Left ventricle myocardium inferior (tissue), 1 donor: ENCODE data around the gene ZNF205. TPM values are rescaled to one million over a fixed set of nuclear protein-coding genes. Genes with fewer than 3 reads are reported as not detected.

Source experiments
- DNase-seq: peaks from one replicate; pipeline ENCODE4 v3.0.0-alpha.2; 2020
- H3K27ac ChIP-seq: fragments of 200-600 bp; replicated peaks from 2 replicates; pipeline ENCODE4 v1.8.0; 2021
- H3K27me3 ChIP-seq: fragments of 200-600 bp; 2 replicates; pipeline ENCODE4 v1.8.0; 2021; ENCODE audit warnings: low read depth
- H3K36me3 ChIP-seq: fragments of 200-600 bp; 2 replicates; pipeline ENCODE4 v1.8.0; 2021
- H3K4me1 ChIP-seq: fragments of 200-600 bp; 2 replicates; pipeline ENCODE4 v1.8.0; 2021
- H3K4me3 ChIP-seq: fragments of 200-600 bp; 2 replicates; pipeline ENCODE4 v1.8.0; 2021; ENCODE audit warnings: mild to moderate bottlenecking, moderate library complexity
- H3K9me3 ChIP-seq: fragments of 200-600 bp; replicated peaks from 2 replicates; pipeline ENCODE4 v1.8.0; 2021
- intact Hi-C: fragments of 100-400 bp; cut with micrococcal nuclease; formaldehyde crosslinking; loops from one replicate; pipeline ENCODE4 v1.11.0; 2022
- total RNA-seq: library from RNA; stranded (reverse); fragmentation: NEBNext Ultra II Directional; extraction: Animal tissue kit (Norgen Biotek cat#: 25700); gene quantifications from one replicate; pipeline ENCODE4 v1.2.1, GENCODE V29; 2021
- TF ChIP-seq, protein P1 (sequence below): fragments of 200-600 bp; IDR thresholded peaks from 2 replicates; pipeline ENCODE4 v1.8.0; 2021; ENCODE audit warnings: antibody characterized with exemption, mild to moderate bottlenecking, borderline replicate concordance
- donor health status: DM: no; HTN: yes; CAD: no; lungs with severe emphysema.

ZNF205 gene
- total RNA-seq, 1 donor from 2014 or later: 8.0 TPM

DNA sequence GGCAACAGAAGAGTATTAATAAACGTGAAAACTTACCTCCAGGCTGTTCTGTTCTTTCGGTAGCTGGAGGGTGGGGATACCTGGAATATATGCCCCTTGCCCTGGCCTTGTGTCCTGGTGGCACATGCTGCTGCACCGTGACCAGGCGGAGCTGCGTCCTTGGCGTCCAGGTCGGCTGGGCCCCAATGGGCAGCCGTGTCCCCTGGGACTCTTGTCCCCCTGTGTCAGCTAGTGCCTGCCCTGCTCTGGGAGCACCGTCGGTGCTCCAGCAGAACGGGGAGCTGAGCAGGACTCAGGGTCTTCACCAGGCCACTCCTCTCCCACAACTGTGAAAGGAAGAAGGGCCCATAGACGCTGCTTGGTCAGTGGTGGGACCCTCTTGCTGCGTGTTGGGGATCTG lies 30.4 kb downstream of the ZNF205 start:
- peak overlapping the region; percentile 51 for H3K4me3 ChIP-seq
- intact Hi-C loops: no loop called here
- peaks cover 36% of the 10 kb centered on the region for H3K4me1 ChIP-seq
- H3K27me3 ChIP-seq: no peaks in the 10 kb centered on the region
- TF ChIP-seq, protein P1, sequence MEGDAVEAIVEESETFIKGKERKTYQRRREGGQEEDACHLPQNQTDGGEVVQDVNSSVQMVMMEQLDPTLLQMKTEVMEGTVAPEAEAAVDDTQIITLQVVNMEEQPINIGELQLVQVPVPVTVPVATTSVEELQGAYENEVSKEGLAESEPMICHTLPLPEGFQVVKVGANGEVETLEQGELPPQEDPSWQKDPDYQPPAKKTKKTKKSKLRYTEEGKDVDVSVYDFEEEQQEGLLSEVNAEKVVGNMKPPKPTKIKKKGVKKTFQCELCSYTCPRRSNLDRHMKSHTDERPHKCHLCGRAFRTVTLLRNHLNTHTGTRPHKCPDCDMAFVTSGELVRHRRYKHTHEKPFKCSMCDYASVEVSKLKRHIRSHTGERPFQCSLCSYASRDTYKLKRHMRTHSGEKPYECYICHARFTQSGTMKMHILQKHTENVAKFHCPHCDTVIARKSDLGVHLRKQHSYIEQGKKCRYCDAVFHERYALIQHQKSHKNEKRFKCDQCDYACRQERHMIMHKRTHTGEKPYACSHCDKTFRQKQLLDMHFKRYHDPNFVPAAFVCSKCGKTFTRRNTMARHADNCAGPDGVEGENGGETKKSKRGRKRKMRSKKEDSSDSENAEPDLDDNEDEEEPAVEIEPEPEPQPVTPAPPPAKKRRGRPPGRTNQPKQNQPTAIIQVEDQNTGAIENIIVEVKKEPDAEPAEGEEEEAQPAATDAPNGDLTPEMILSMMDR: no peak
- H3K27ac ChIP-seq: peak overlapping the region; percentile 92
- no peaks in the 10 kb centered on the region for H3K9me3 ChIP-seq
- no peak for DNase-seq
- H3K36me3 ChIP-seq: peaks cover 48% of the 10 kb centered on the region

DNA sequence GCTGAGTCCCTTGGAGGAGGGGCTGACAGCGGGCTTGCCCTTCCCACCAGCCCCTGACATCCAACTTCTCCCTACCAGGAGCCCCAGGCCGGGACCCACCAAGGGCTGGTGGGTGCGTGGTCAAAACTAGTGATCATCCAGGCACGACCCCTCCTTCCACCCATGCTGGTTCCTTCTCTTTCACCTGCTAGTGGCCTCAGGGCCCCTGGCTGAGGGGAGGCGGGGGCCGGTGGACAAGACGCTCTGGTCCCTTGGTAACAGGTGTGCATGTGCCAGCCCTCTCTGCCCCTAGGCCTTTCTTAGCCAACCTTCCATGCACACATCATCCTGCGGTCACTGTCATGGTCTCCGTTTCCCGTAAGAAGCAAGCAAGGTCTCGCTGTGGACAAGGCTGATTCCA lies 30.8 kb downstream of the ZNF205 start:
- H3K9me3 ChIP-seq: no peaks in the 10 kb centered on the region
- H3K36me3 ChIP-seq: peaks cover 47% of the 10 kb centered on the region
- intact Hi-C loops: no loop called here
- TF ChIP-seq, protein P1: no peak
- no peak for DNase-seq
- H3K4me3 ChIP-seq: peak overlapping the region; percentile 51
- H3K4me1 ChIP-seq: peaks cover 36% of the 10 kb centered on the region
- no peaks in the 10 kb centered on the region for H3K27me3 ChIP-seq
- peak overlapping the region; percentile 92 for H3K27ac ChIP-seq

DNA sequence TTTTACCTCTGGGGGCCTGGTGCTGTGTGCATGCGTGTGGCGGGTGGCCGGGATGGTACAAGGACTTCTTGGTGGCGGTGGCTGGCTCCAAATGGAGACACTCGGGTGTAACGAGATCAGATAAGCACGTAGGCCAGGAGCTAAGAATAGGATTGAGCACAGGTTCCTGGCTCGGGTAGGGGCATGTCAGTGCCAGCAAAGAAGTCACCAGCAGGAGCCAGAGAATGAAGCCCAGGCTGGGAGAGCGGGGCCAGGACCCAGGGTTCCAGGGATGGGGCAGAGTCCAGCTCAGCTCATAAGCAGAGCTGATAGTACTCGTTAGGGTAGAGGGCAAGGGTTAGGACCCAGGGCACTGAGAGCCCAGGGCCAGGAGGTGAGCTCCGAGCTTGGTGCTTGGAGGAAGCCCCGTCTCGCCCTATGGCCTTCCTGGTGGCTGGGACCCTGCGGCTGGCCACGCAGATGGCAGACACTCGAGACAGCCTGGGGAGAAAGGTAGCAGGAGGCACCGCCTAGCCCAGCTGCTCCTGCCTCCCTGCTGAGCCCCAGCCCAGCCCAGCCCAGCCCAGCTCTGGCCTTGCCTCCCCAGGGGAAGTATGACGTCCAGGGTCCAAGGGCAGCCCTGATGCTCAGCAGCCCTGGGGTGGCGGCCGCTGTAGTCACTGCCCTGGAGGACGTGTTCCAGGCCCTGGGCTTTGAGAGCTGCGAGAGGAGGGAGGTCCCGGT lies 31.4 kb downstream of the ZNF205 start:
- intact Hi-C loops: no loop called here
- Histone ChIP-seq H3K4me1 (peaks cover 36% of the 10 kb centered on the region), H3K27ac (peak overlapping the region; percentile 92), H3K27me3 (no peaks in the 10 kb centered on the region), H3K9me3 (no peaks in the 10 kb centered on the region), H3K4me3 (peak overlapping the region; percentile 51), H3K36me3 (peaks cover 42% of the 10 kb centered on the region)
- peak; percentile 68 for DNase-seq
- TF ChIP-seq, protein P1: no peak

DNA sequence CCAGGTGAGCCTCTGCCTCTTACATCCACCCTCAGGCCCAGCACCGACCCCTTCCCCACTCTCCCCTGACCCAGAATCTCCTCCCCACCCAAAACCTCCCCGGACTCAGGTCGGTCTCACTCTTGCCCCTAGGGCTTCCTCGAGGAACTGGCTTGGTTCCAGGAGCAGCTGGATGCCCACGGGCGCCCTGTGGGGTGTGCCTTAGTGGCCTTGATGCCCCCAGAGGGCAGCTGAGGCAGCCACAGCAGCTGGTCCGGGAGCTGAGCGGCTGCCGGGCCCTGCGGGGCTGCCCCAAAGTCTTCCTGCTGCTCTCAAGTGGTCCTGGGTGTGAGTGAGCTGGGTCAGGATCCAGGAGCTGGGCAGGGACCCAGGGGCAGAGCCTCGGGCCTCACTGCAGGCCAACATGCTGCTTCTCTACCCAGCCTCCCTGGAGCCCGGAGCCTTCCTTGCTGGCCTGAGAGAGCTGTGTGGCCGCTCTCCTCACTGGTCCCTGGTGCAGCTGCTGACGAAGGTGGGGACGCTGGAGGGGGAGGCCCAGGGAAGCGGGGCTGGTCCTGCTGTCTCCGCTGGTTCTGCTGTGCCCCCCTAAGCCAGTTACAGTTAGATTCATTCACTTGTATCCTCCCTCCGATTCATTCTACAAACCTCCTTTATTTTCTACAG lies 32.1 kb downstream of the ZNF205 start:
- no peak for DNase-seq
- no peaks in the 10 kb centered on the region for H3K9me3 ChIP-seq
- TF ChIP-seq, protein P1: no peak
- peaks cover 35% of the 10 kb centered on the region for H3K36me3 ChIP-seq
- H3K4me3 ChIP-seq: peak overlapping the region; percentile 51
- intact Hi-C loops: no loop called here
- H3K27ac ChIP-seq: peak overlapping the region; percentile 92
- no peaks in the 10 kb centered on the region for H3K27me3 ChIP-seq
- H3K4me1 ChIP-seq: peaks cover 39% of the 10 kb centered on the region

DNA sequence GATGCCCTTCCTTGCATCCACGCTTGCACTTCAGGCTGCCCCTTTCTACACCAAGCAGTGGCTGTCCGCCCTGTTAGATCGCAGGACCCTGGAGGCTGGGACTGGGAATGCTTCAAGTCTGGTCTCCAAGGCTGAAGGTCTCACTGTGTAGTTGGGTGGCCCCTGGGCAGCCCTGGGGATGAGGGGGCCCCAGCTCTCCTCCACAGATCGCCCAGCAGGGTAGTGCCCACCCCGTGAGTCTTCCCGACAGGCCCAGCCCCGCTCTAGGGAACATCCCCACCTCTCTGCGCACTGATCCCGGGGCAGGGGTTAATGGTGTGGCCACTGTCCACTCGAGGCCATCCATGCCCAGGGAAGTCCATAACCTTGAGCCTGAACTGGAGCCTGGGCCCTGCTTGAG lies 32.8 kb downstream of the ZNF205 start:
- intact Hi-C loops: no loop called here
- Histone ChIP-seq H3K27me3 (no peaks in the 10 kb centered on the region), H3K9me3 (no peaks in the 10 kb centered on the region), H3K27ac (peak overlapping the region; percentile 92), H3K36me3 (peaks cover 28% of the 10 kb centered on the region), H3K4me1 (peaks cover 46% of the 10 kb centered on the region), H3K4me3 (no peak overlapping the region)
- TF ChIP-seq, protein P1: no peak
- no peak for DNase-seq
